GM18858 (cell line): ENCODE data around the gene ERVW-1.
"Not testable (repeated sequence)": the region's sequence is repeated elsewhere in the genome, so short reads cannot be mapped to it uniquely, and the experiment has no call there.

ENCODE experiments used
- ATAC-seq: cut with Tn5 transposase; IDR thresholded peaks from one replicate; pipeline ENCODE4 v1.9.1; 2021; ENCODE audit not compliant: unreplicated experiment

The ERVW-1 gene

GRCh38 chr7:92473989-92474388 lies 3.8 kb downstream of the ERVW-1 start:
- ATAC-seq, result not testable (repeated sequence)

GRCh38 chr7:92468589-92468988 lies 9.2 kb downstream of the ERVW-1 start:
- not testable (repeated sequence) for ATAC-seq

GRCh38 chr7:92466682-92467081 lies 11.1 kb downstream of the ERVW-1 start:
- no peak for ATAC-seq

DNA sequence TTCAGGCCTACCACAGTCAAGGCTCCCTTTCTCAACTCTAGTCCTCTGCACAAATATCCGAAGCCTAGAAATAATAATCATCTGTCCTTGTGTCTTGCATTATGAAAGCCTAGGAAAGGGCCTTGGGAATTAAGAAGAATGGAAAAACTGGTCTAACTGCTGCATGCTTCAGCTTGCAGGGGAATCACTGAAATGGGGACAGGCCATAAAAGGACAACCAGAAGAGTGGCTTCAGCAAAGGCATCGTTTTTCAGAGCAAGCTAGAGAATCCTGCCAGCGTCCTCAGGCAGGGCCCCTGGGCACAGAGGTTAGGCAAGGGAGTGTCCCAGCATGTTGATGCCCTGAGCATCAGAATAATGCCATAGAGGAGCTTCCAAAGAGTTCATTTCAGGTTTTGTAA lies 13.2 kb downstream of the ERVW-1 start:
- ATAC-seq, result no peak

- ATAC-seq, result no peak
Observed at GRCh38 chr7:92462560-92462959, 15.2 kb downstream of the ERVW-1 start.

GRCh38 chr7:92461027-92462003 lies 16.4 kb downstream of the ERVW-1 start:
- ATAC-seq, result peak; percentile 72

DNA sequence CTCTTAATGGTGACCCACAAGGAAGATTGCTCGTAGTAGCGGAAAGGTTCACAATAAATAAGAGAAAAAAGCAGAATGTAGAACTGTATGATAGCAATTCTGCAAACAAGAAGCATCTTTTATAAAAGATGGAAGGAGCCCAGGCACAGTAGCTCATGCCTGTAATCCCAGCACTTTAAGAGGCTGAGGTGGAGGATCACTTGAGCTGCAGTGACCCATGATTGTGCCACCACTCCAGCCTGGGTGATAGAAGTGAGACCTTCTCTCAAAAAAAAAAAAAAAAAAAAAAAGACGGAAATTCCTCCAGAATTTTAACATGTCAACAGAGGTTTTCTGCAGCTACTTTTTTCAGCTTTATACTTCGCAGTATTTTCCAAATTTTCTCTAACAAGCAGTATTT lies 17.2 kb downstream of the ERVW-1 start:
- no peak for ATAC-seq

GRCh38 chr7:92460109-92460508 lies 17.6 kb downstream of the ERVW-1 start:
- no peak for ATAC-seq

DNA sequence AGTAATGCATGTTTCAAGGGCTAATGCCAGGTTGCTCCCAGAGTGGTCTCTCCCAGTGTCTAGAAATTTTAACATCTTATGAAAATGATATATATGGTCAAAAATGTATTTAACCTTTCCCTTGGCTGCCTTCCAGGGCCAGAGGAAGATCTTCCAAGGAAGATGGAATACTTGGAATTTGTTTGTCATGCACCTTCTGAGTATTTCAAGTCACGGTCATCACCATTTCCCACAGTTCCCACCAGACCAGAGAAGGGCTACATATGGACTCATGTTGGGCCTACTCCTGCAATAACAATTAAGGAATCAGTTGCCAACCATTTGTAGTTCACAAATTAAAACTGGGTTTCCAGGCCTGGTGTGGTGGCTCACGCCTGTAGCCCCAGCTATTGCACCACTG lies 21.5 kb downstream of the ERVW-1 start:
- no peak for ATAC-seq

DNA sequence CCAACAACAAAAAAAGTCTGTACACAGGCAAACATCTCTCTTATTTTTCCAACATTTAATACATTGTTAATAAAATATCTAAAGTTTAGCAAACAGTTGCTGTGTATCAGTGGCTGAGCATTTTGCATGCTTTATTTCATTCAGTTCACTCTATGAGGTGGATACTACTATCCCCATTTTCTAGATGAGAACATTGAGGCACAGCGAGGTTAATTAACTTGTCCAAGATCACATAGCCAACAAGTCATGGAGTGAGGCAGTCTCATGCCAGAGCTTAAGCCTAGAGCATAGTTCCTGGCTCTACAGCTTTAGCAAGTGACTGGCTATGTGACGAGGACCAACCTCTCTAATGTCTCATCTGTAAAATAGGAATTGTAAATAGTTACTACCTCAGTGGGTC lies 26.1 kb downstream of the ERVW-1 start:
- ATAC-seq, result no peak

DNA sequence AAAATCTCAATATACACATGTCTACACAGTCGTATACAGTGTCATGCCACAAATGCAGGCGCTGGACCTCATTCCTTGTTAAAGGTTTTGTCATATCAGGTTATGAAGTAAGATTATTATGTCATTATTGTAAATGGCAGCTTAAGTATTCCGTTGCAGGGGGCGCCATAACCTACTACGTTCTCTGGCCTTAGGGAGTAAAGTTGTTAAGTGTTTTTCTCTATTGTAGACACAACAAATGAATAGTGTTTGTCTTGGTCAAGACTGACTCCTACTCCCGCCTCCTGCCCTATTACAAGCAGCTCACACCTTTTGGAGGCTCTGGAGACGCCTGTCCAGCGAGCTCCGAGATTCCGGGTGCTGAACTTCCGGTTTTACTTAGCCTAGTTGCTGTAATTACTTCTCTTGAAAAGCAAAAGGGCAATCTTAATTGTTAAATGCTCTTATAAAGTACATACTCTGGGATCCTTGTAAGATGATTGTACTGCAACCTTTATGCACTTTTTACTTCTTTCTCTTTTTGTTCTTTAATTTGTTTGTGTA lies 29.5 kb downstream of the ERVW-1 start:
- peak; percentile 33 for ATAC-seq

GRCh38 chr7:92447345-92448204 lies 30.2 kb downstream of the ERVW-1 start, which contains the start of gene GATAD1:
Gene GATAD1, plus strand, starts transcription at chr7:92447482. Its CDS starts 248 bp downstream, at chr7:92447730.
- peak; percentile 84 for ATAC-seq

DNA sequence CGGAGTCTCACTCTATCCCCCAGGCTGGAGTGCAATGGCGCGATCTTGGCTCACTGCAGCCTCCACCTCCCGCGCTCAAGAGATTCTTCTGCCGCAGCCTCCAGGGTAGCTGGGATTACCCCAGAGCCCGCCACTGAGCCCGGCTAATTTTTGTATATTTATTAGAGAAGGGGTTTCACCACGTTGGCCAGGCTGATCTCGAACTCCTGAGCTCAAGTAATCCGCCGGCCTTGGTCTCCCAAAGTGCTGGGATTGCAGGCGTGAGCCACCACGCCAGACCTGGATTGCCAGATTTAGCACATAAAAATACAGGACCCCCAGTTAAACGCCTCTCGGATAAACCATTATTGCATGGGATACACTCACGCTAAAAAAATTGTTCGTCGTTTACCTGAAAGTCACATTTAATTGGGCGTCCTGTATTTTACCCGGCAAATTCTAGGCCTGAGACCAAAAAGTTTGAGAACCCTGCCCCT lies 30.8 kb downstream of the ERVW-1 start:
- no peak for ATAC-seq

- not testable (repeated sequence) for ATAC-seq
Observed at GRCh38 chr7:92442720-92443119, 35.0 kb downstream of the ERVW-1 start.

DNA sequence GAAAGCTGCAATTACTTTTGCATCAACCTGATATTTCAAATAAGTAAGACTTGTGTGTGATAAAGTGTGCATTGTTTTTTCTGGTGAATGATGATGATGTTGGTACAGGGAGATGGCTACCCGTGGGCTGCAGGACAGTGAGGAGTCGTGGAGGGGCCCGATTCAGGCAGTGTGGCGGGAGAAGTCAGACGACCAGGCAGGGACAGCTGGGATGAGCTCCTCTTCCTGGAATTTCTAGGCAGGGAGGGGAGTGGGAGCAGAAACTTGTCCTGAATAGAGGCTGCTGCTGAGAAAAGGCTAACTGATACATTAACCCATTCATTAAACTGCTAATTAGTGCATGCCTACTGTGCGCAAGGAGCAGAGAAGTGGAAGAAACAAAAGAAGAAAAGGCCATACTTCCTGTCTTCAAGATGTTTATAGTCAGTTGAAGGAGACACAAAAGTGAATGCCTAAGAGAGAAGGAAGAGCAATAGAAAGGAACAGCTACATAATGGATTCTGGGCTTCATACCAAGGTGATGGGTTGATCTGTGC lies 39.7 kb downstream of the ERVW-1 start:
- no peak for ATAC-seq

GRCh38 chr7:92436612-92437445 lies 40.9 kb downstream of the ERVW-1 start:
- ATAC-seq, result no peak

DNA sequence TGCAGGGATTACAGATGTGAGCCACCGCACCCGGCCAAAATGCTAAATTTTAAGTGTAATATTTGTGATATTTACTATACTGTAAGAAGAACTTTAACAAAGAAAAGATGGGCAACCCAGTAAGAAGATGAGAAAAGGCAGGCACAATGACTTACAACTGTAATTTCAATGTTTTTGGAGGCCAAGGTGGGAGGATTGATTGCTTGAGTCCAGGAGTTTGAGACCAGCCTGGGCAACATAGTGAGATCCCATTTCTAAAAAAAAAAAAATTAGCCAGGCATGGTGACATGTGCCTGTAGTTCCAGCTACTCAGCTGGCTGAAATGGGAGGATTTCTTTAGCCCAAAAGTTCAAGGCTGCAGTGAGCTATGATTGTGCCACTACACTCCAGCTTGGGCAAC lies 42.2 kb downstream of the ERVW-1 start:
- ATAC-seq, result no peak

DNA sequence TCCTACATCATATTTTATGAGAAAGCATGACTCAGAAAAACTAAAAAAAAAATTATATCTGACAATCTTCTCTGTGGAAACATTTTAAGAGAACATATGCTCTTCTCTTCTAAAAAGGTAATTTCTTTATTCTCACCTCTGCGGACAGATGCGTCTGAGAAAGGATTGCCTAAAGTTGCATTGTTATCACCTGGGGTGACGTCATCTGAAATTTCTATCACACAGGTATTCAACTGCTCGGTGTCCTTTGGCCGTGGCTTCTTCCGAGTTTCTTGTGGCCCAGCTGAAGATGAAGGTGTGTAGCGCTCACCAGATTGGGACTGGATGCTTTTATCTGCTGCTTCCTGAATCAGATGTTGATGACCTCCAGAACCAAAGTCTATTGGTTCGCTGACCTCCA lies 44.7 kb downstream of the ERVW-1 start:
- ATAC-seq, result no peak

GRCh38 chr7:92432299-92432946 lies 45.3 kb downstream of the ERVW-1 start:
- no peak for ATAC-seq

- no peak for ATAC-seq
Observed at GRCh38 chr7:92427193-92427592, 50.6 kb downstream of the ERVW-1 start.
